ENCODE data around the gene LSM10.
A peak's percentile ranks its signal among the peaks of the same experiment; 100 is the strongest.

The LSM10 gene

DNA sequence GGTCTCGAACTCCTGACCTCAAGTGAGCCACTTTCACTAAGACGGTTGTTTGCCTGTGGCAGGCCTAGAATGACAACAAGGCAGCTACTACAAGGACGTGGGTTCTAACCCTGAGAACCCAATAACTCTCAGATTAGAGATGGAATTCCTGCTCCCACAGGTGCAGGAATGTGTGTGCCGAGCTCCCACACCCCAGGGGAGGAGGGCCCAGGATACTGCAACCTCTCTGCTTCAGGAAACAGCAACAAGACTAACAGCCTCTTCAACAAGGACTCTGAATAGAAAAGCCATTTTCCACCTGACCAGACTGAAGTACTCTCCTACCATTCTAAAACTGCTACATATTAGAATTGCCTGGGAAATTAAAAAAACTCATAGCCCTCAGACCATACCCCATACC is 4.9 kb downstream of the LSM10 start:
- Mint-ChIP-seq H3K4me3 (no peak overlapping the region), H3K27ac (no peak overlapping the region), H3K4me1 (peaks cover 30% of the 10 kb centered on the region), H3K27me3 (no peaks in the 10 kb centered on the region), H3K9me3 (no peaks in the 10 kb centered on the region), H3K36me3 (peaks cover 27% of the 10 kb centered on the region)

DNA sequence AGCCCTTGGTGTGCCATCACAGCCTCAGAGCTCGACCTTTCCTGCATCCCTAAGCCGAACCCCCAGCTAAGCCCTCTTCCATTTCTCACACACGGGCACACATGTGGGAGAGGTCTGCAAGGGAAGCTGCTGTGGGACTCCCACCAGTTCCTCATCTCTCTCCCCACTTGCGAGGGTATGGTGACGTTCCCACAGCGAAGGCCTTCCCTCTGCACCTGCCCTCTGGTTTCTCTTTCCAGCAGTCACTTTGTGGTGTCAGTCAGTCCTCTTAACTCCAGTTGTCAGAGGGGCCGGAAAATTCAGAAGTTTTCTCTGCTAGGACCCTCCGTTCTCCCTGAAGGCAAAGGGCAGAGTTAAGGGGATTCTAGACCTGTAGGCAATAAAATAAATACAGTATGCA is 6.4 kb downstream of the LSM10 start:
- no peak overlapping the region for H3K4me3 Mint-ChIP-seq
- H3K4me1 Mint-ChIP-seq, result peaks cover 36% of the 10 kb centered on the region
- peaks cover 23% of the 10 kb centered on the region for H3K36me3 Mint-ChIP-seq
- H3K27ac Mint-ChIP-seq, result no peak overlapping the region
- H3K9me3 Mint-ChIP-seq, result no peaks in the 10 kb centered on the region
- H3K27me3 Mint-ChIP-seq, result no peaks in the 10 kb centered on the region

DNA sequence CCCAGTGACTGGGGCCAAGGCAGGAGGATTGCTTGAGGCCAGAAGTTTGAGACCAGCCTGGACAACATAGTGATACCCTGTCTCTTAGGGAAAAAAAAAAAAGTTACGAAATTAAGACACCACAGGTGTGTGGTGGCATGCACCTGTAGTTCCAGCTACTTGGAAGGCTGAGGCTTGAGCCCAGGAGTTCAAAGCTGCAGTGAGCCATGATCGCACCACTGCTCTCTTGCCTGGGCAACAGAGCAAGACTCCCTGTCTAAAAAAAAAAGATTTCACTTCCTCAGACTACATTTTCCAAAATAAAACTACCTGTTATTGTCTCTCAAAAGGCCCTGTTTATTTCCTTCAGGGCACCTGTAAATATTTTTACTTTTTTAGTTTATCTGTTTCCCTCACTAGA is 7.3 kb downstream of the LSM10 start:
- Mint-ChIP-seq H3K4me3 (no peak overlapping the region), H3K4me1 (peaks cover 35% of the 10 kb centered on the region), H3K27ac (peak overlapping the region; percentile 76), H3K27me3 (no peaks in the 10 kb centered on the region), H3K9me3 (no peaks in the 10 kb centered on the region), H3K36me3 (peaks cover 23% of the 10 kb centered on the region)

DNA sequence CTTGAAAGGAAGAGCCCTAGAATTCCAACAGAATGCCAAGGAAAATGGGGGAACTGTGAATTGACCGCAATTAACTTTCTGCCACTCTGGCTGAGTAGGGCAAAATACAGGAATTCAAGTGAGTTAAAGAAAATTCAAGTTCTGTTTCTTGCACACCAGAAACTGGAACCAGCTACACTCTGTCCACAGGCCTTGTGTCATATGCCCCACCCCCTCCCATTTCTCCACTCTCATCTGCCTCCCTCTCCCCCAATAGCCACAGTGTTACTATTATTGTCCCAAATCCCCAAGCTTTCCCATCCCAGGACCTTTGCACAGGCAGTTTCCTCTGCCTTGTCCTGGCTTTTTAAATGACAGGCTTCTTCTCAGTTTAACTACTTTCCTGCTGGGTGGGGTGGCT is 7.7 kb downstream of the LSM10 start:
- no peaks in the 10 kb centered on the region for H3K27me3 Mint-ChIP-seq
- H3K27ac Mint-ChIP-seq, result peak overlapping the region; percentile 76
- H3K36me3 Mint-ChIP-seq, result peaks cover 23% of the 10 kb centered on the region
- no peak overlapping the region for H3K4me3 Mint-ChIP-seq
- H3K9me3 Mint-ChIP-seq, result no peaks in the 10 kb centered on the region
- peaks cover 34% of the 10 kb centered on the region for H3K4me1 Mint-ChIP-seq

DNA sequence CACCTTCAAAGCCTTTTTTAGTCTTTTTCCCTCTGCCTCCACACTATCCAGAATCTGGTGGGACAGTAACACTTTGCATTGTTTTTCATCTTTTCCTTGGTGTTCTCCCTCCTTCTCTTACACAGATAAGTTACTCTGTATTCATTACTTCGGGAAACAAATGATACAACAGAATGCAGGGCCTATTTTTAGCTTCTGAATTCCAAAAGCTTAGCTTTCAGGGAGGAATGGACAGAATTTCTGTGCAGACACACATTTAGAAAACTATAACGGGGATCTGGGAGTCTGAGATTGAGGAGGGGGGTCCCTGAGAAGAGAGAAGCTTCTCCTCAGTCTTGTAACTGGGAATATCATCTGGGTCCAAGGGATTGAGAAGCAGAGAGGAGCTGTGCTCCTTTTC is 8.4 kb downstream of the LSM10 start:
- Mint-ChIP-seq H3K4me3 (no peak overlapping the region), H3K36me3 (peaks cover 21% of the 10 kb centered on the region), H3K27ac (peak overlapping the region; percentile 94), H3K27me3 (no peaks in the 10 kb centered on the region), H3K9me3 (no peaks in the 10 kb centered on the region), H3K4me1 (peaks cover 38% of the 10 kb centered on the region)

DNA sequence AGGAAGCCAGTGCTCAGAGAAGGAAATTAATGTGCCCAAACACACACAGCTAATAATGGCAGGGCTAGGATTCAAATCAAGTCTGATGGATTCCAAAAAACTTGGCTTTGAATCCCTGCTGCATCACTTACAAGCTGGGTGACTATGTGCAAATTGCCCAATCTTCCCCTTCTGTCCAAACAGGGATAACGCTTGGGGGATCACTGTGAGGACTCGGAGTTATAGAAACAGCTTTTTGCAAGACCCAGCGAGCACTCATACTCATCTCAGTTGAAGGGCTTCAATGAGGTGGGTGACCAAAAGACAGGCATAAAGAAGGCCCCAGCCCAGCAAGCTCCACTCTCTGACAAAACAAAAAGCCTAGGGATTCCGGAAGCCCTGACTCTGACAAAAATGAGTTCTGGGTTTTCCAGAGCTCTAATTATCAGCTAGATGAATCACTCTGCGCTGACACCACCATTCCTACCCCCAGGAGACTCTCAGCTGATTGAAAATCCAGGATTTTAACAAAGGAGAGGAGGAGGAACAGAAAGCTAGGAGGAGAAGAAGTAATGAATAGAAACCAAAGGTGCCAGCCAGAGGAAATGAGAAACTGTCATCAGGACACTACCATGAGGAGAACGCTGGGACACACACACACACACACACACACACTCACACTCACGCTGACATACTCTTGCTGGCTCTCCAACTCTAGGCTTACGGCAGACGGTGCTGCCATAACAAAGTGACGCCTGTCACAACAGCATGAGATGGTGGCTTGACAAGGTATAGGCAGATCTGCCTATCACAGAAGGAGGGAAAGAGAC is 10.4 kb downstream of the LSM10 start:
- Mint-ChIP-seq H3K4me3 (peak overlapping the region; percentile 97), H3K27me3 (no peaks in the 10 kb centered on the region), H3K9me3 (no peaks in the 10 kb centered on the region), H3K27ac (peak overlapping the region; percentile 99), H3K36me3 (peaks cover 15% of the 10 kb centered on the region), H3K4me1 (peaks cover 52% of the 10 kb centered on the region)

DNA sequence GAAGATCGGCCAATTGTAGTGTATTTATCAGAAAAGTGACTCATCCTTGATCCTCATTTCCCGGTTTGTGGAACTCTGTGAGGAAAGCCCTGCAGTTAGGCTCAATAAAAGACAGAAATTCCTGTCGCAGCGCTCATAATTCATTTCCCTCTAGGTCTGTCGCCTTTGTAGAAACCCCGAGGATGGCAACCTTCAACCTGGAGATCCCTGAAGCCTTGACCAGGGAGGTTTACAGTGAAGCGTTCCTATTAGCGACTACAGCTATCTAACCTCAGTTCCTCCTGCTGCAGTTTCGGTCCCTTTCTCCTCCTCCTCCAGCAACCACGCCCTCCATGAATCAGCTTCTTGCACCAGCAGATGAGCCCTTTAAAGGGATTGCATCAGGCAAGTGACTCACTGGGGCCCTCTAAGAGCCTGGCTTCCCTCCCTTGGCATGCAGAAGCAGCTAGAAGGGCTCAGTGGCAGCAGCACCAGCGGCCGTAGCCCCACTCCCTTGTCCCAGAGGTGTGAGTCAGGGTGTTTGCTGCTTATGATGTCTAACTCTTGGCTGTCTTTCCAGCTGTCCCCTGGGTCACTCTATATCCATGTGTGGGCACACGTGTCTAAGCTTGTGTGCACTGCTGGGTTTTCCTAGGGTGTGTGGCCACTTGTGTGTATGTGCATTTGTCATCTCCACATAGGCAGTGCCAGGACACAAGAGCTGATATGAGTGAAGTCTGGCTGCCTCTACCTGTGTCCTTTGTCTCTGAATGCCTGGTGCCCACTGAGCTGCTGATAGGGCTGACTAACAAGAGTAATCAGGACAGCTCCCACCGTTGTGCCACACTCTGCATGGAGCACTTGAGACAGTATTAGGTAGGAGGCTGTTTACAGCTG is 11.2 kb downstream of the LSM10 start:
- Mint-ChIP-seq H3K9me3 (no peaks in the 10 kb centered on the region), H3K27ac (peak overlapping the region; percentile 99), H3K4me1 (peaks cover 58% of the 10 kb centered on the region), H3K36me3 (peaks cover 12% of the 10 kb centered on the region), H3K27me3 (no peaks in the 10 kb centered on the region), H3K4me3 (peak overlapping the region; percentile 97)

DNA sequence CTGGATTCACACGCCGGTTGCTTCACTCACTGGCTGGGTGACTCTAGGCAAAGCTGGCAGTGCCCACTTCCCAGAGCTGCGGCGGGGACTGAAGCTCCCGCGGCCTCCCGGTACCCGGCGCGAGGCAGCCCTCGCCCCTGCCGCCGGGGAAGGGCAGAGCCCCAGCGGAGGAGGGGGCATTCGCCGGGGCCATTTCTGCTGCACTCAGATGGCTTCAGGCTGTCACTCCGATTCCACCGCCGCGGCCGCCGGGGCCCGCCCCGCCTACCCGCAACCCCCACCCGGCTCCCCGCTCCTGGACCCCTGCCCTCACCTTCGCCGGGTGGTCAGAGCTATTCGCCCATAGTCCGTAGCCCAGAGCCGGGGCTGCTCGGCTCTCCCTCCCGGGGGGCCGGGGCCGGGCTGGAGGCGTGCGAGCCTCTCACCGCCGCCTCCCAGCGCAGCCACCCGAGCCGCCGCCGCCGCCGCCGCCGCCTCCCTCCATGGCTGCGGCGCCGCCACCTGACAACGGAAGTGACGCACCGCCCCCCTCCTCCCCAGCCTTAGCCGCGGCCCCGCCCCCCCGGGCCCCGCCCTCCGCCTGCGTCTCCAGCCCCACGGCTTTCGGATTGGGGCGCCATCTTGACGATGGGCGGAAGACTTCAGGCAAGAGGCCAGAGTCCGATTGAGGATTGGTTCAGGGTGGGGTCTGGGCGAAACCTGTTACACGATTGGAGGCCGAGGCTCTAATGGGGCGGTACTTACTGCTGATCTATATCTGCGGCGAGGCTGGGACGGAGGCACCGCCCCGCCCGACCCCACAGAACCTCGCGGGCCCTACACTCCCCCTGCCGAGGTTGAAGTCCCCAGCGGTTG is 12.1 kb downstream of the LSM10 start, which contains the start of gene STK40:
Gene STK40, minus strand, starts transcription at position 515 of the 855 bp plus-strand sequence. CDS start 24,592 bp downstream, outside the sequence.
- peaks cover 66% of the 10 kb centered on the region for H3K4me1 Mint-ChIP-seq
- H3K4me3 Mint-ChIP-seq, result peak within 1 kb of the TSS; percentile 97
- peak within 1 kb of the TSS; percentile 99 for H3K27ac Mint-ChIP-seq
- peaks cover 7% of the 10 kb centered on the region for H3K36me3 Mint-ChIP-seq
- no peaks in the 10 kb centered on the region for H3K9me3 Mint-ChIP-seq
- H3K27me3 Mint-ChIP-seq, result no peaks in the 10 kb centered on the region

DNA sequence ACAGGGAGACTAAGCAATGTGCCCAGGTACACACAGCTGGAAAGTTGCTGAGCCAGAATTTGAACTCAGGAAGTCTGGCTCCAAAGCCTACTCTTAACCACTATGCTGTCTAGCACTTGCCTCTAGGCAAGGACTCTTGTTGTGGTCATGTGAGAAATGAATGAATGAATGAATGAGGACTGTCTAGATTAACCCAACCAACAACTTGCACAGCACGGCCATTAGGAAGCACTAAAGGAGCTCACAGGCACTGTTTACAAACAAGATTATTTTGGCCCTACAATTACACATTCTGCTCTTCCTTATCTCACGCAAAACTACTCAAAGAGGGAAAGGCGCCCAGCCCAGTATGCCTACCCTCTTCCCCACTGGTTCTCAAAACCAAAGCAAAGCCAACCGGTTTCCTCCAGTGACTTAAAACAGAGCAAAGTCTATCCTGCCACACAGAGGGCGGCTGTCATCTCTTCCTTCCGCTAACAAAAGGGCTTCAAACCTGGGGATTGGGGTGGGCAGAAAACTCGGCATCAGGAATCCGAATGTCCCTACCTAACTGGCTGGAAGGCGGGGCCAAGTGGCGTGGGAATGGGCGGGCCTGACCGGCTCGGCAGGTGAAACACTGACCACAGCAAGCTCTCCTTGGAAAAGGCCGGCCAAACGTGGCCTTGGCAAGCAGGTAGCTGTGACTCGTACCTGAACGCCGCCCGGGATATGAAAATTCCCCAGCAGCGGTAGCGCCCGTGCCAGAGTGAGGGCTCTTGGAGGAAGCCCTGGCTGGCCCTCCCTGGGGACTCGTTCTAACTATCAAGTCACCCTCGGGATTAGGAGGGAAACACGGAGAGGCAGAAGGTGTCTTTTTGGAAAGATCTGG is 12.9 kb downstream of the LSM10 start:
- no peaks in the 10 kb centered on the region for H3K9me3 Mint-ChIP-seq
- H3K4me3 Mint-ChIP-seq, result peak overlapping the region; percentile 97
- H3K4me1 Mint-ChIP-seq, result peaks cover 75% of the 10 kb centered on the region
- peaks cover 3% of the 10 kb centered on the region for H3K36me3 Mint-ChIP-seq
- H3K27ac Mint-ChIP-seq, result peak overlapping the region; percentile 91
- H3K27me3 Mint-ChIP-seq, result no peaks in the 10 kb centered on the region

DNA sequence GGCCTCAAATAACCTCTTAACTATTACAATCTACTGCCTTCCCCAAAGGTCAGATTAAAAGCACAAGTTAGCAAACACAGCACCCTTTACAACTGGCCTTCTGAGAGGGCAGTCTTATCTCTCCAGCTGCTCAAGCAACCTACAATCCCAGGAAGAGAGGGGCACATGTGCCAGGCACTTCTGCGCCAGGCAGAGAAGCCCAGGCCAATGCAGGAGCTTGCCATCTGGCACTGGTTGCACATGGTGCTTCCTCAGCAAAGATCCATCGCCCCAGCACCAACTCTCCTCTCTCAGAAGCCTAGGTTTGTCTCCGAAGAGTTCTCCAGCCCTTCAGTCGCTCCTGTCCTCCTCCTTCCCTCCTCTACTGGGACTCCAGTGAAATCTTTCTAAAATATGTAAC is 14.5 kb downstream of the LSM10 start:
- Mint-ChIP-seq H3K36me3 (no peaks in the 10 kb centered on the region), H3K27ac (peak overlapping the region; percentile 83), H3K9me3 (no peaks in the 10 kb centered on the region), H3K4me3 (peak overlapping the region; percentile 97), H3K27me3 (no peaks in the 10 kb centered on the region), H3K4me1 (peaks cover 80% of the 10 kb centered on the region)

DNA sequence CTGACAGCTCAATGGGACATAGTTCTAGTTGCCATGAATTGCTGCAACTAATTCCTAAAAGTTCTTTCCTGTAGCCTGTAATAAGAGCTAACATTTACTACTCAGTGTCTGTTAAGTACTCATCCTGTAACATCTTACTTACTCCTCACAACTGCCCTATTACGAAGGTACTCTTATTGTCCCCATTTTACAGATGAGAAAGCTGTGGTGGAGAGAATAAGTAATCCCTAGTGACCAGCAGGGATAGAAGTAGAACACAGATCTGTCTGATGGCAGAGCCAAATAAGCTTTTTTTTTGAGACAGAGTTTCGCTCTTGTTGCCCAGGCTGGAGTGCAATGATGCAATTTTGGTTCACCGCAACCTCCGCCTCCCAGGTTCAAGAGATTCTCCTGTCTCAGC is 15.0 kb downstream of the LSM10 start:
- H3K9me3 Mint-ChIP-seq, result no peaks in the 10 kb centered on the region
- H3K27ac Mint-ChIP-seq, result no peak overlapping the region
- H3K27me3 Mint-ChIP-seq, result no peaks in the 10 kb centered on the region
- peaks cover 84% of the 10 kb centered on the region for H3K4me1 Mint-ChIP-seq
- no peak overlapping the region for H3K4me3 Mint-ChIP-seq
- H3K36me3 Mint-ChIP-seq, result no peaks in the 10 kb centered on the region

DNA sequence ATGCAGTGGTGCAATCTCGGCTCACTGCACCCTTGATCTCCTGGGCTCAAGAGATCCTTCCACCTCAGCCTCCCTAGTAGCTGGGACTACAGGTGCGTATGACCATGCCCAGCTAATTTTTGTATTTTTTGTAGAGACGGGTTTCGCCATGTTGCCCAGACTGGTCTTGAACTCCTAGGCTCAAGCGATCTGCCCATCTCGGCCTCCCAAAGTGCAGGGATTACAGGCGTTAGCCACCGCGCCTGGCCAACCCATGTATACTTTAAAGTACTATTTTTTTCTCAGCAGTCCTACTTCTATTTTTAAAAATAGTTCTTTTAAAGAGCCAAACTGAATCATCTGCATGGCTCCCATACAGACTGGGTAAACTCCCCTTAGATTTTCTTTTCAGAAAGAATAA is 15.5 kb downstream of the LSM10 start:
- Mint-ChIP-seq H3K27me3 (no peaks in the 10 kb centered on the region), H3K27ac (peak overlapping the region; percentile 74), H3K9me3 (no peaks in the 10 kb centered on the region), H3K4me1 (peaks cover 82% of the 10 kb centered on the region), H3K36me3 (no peaks in the 10 kb centered on the region), H3K4me3 (peak overlapping the region; percentile 24)

DNA sequence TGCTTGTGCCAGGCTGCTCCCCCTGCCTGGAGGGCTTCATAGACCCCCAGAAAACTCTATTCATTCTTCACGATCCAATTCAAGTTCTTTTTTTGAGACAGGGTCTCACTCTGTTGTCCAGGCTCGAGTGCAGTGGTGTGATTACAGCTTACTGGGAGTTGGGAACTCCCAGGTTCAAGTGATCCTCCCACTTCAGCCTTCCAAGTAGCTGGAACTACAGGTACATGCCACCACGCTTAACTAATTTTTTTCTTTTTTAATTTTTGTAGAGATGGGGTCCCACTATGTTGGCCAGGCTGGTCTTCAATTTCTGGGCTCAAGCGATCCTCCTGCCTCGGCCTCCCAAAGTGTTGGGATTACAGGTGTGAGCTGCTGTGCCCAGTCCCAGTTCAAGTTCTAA is 16.3 kb downstream of the LSM10 start:
- Mint-ChIP-seq H3K4me1 (peaks cover 76% of the 10 kb centered on the region), H3K36me3 (no peaks in the 10 kb centered on the region), H3K27me3 (no peaks in the 10 kb centered on the region), H3K27ac (no peak overlapping the region), H3K4me3 (peak overlapping the region; percentile 32), H3K9me3 (no peaks in the 10 kb centered on the region)

DNA sequence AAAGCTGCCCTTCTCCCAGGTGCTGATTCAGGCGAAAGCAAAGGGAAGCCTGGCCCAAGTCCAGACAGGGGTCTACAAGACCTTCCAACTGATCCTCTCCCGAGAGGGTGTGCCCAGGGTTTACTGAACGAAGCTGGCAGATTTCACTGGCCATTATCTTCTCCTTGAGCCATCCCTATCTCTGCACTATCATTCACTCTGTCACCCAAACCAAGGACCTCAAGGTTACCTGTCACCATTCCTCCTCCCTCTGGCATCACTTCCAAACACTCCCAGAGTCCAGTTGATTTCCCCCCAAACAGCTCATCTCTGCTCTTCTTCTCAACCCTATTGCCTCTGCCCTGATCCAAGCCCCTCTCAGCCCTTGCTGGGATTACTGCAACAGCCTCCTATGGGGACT is 16.9 kb downstream of the LSM10 start:
- Mint-ChIP-seq H3K36me3 (no peaks in the 10 kb centered on the region), H3K4me1 (peaks cover 79% of the 10 kb centered on the region), H3K9me3 (no peaks in the 10 kb centered on the region), H3K27me3 (no peaks in the 10 kb centered on the region), H3K27ac (peak overlapping the region; percentile 12), H3K4me3 (peak overlapping the region; percentile 32)
